Spleen (tissue), 7 donors: ENCODE data around the gene ATP8A2.

ENCODE experiments used
- POLR2A ChIP-seq, 3 donors: fragments of 450-650 bp; IDR thresholded peaks; one replicate each; pipeline ENCODE4 v1.5.1; 2017; ENCODE audit warnings: antibody characterized with exemption in 3 of 3, mild to moderate bottlenecking in 1 of 3
- TF ChIP-seq, protein P1 (sequence below), 11 experiments: fragments of 200-600 bp in 7 of 11; fragments of 450-650 bp in 4 of 11; sonication (generic) in 4 of 11; IDR thresholded peaks in 8 of 11; conservative IDR thresholded peaks in 3 of 11; 1 replicate in 7 of 11; 2 replicates in 4 of 11; pipeline versions ENCODE4 v1.4.0 to v1.8.0; 2016 to 2021; ENCODE audit warnings: antibody characterized with exemption in 11 of 11, inconsistent platforms in 4 of 11, mild to moderate bottlenecking in 1 of 11
- donor health status: DM: no; HTN: no; CAD: no; lungs with moderate emphysema.
- donor health status: DM: no; HTN: no; CAD: no.
- donor health status: DM: no; HTN: no; CAD: no.

DNA sequence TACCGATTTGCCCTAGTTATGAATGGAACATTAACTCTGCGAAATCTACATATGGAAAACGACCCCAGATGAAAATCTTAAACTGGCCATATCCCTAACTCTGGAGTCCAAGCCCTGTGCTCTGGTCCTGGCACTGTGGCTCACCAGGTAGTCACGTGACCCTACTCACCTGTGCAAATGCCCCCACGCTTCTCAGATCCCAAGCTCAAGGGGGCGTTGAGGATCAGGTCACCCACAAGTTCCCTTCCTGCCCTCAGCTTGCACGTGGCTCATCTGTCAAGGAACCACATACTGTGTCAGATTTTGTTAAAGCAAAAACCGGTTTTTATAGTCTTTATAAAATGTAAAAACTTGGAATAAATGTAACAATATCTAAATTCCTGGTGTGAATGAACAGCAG lies 356.0 kb downstream of the ATP8A2 start:
- TF ChIP-seq POLR2A (IDR thresholded peaks at IDR 0.05) = no peak
- TF ChIP-seq, protein P1, sequence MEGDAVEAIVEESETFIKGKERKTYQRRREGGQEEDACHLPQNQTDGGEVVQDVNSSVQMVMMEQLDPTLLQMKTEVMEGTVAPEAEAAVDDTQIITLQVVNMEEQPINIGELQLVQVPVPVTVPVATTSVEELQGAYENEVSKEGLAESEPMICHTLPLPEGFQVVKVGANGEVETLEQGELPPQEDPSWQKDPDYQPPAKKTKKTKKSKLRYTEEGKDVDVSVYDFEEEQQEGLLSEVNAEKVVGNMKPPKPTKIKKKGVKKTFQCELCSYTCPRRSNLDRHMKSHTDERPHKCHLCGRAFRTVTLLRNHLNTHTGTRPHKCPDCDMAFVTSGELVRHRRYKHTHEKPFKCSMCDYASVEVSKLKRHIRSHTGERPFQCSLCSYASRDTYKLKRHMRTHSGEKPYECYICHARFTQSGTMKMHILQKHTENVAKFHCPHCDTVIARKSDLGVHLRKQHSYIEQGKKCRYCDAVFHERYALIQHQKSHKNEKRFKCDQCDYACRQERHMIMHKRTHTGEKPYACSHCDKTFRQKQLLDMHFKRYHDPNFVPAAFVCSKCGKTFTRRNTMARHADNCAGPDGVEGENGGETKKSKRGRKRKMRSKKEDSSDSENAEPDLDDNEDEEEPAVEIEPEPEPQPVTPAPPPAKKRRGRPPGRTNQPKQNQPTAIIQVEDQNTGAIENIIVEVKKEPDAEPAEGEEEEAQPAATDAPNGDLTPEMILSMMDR (IDR thresholded peaks at IDR 0.05 in 8 of 11, conservative IDR thresholded peaks at IDR 0.05 in 3 of 11) = no peak
